ENCODE results near the gene C2orf92.

C2orf92 gene

DNA sequence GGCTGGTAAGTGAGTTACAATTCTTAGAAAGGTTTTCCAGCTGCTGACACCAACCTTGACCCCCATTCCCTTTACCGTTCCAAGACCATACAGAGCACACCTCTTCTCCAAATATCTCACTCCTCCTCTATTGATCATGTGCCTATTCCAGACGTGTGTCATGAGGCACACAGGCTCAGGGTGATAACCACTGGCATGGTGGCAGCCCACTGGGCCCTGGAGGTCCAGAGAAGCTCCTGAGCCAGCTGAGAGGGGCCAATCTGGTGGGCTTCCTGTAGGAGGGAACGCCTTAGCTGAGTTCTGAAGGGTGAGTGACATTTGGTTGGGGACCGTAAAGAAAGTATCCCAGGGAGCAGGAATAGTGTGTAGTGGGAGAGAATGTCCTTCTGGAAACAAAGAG is 72.2 kb downstream of the C2orf92 start:
- TF ChIP-seq BACH2 (CRISPR knock-in tag; IDR thresholded peaks at IDR 0.05; ENCODE audit: borderline replicate concordance) (no peak), GLIS3 (CRISPR knock-in tag; IDR thresholded peaks at IDR 0.05) (no peak), ZFP30 (CRISPR knock-in tag; IDR thresholded peaks at IDR 0.05) (no peak), ZNF565 (CRISPR knock-in tag; conservative IDR thresholded peaks at IDR 0.05; ENCODE audit: low read depth) (no peak), ZNF70 (CRISPR knock-in tag; IDR thresholded peaks at IDR 0.05) (no peak), ZNF8 (CRISPR knock-in tag; IDR thresholded peaks at IDR 0.05) (no peak), ISL1 (CRISPR knock-in tag; IDR thresholded peaks at IDR 0.05) (no peak), ARNTL (CRISPR knock-in tag; IDR thresholded peaks at IDR 0.05; ENCODE audit: borderline replicate concordance, low read depth) (no peak), ZC3H10 (CRISPR knock-in tag; IDR thresholded peaks at IDR 0.05) (no peak)
- TF ChIP-seq, protein P1, sequence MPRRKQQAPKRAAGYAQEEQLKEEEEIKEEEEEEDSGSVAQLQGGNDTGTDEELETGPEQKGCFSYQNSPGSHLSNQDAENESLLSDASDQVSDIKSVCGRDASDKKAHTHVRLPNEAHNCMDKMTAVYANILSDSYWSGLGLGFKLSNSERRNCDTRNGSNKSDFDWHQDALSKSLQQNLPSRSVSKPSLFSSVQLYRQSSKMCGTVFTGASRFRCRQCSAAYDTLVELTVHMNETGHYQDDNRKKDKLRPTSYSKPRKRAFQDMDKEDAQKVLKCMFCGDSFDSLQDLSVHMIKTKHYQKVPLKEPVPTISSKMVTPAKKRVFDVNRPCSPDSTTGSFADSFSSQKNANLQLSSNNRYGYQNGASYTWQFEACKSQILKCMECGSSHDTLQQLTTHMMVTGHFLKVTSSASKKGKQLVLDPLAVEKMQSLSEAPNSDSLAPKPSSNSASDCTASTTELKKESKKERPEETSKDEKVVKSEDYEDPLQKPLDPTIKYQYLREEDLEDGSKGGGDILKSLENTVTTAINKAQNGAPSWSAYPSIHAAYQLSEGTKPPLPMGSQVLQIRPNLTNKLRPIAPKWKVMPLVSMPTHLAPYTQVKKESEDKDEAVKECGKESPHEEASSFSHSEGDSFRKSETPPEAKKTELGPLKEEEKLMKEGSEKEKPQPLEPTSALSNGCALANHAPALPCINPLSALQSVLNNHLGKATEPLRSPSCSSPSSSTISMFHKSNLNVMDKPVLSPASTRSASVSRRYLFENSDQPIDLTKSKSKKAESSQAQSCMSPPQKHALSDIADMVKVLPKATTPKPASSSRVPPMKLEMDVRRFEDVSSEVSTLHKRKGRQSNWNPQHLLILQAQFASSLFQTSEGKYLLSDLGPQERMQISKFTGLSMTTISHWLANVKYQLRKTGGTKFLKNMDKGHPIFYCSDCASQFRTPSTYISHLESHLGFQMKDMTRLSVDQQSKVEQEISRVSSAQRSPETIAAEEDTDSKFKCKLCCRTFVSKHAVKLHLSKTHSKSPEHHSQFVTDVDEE (CRISPR knock-in tag; IDR thresholded peaks at IDR 0.05), result no peak
- TF ChIP-seq, protein P2, sequence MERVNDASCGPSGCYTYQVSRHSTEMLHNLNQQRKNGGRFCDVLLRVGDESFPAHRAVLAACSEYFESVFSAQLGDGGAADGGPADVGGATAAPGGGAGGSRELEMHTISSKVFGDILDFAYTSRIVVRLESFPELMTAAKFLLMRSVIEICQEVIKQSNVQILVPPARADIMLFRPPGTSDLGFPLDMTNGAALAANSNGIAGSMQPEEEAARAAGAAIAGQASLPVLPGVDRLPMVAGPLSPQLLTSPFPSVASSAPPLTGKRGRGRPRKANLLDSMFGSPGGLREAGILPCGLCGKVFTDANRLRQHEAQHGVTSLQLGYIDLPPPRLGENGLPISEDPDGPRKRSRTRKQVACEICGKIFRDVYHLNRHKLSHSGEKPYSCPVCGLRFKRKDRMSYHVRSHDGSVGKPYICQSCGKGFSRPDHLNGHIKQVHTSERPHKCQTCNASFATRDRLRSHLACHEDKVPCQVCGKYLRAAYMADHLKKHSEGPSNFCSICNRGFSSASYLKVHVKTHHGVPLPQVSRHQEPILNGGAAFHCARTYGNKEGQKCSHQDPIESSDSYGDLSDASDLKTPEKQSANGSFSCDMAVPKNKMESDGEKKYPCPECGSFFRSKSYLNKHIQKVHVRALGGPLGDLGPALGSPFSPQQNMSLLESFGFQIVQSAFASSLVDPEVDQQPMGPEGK (CRISPR knock-in tag; IDR thresholded peaks at IDR 0.05; ENCODE audit: borderline replicate concordance), result no peak
- no peak for ATAC-seq

DNA sequence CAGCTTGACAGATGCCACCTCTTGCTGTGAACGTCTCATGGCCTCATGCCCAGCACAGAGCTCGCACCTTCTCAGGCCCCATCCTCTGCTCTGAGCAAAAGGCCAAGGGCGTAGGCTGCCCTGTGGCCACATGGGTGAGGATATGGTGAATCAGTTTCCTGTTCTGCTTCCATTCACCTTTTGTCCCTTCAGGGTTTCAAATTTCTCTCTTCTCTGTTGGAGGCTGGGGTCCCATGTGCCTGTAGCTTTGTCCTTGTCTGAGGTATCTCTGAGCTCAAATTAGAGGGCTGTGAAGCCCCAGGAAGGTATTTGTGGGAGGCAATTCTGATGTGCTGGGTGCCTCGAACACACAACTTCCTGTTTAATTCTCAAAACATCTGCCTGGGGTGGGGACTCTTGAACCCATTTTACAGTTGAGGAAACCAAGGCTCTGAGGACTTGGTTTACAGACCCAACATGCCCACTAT is 72.9 kb downstream of the C2orf92 start:
- TF ChIP-seq TOX (CRISPR knock-in tag; IDR thresholded peaks at IDR 0.05; ENCODE audit: borderline replicate concordance) (no peak), PPARA (CRISPR knock-in tag; IDR thresholded peaks at IDR 0.05; ENCODE audit: borderline replicate concordance) (no peak), ZFP3 (CRISPR knock-in tag; IDR thresholded peaks at IDR 0.05) (no peak), BACH2 (CRISPR knock-in tag; IDR thresholded peaks at IDR 0.05; ENCODE audit: borderline replicate concordance) (no peak), ZNF8 (CRISPR knock-in tag; IDR thresholded peaks at IDR 0.05) (no peak), OSR1 (CRISPR knock-in tag; IDR thresholded peaks at IDR 0.05) (no peak), ESRRG (CRISPR knock-in tag; IDR thresholded peaks at IDR 0.05) (no peak)
- TF ChIP-seq, protein P2 (CRISPR knock-in tag; IDR thresholded peaks at IDR 0.05; ENCODE audit: borderline replicate concordance), result no peak
- TF ChIP-seq, protein P3, sequence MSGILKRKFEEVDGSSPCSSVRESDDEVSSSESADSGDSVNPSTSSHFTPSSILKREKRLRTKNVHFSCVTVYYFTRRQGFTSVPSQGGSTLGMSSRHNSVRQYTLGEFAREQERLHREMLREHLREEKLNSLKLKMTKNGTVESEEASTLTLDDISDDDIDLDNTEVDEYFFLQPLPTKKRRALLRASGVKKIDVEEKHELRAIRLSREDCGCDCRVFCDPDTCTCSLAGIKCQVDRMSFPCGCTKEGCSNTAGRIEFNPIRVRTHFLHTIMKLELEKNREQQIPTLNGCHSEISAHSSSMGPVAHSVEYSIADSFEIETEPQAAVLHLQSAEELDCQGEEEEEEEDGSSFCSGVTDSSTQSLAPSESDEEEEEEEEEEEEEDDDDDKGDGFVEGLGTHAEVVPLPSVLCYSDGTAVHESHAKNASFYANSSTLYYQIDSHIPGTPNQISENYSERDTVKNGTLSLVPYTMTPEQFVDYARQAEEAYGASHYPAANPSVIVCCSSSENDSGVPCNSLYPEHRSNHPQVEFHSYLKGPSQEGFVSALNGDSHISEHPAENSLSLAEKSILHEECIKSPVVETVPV (CRISPR knock-in tag; IDR thresholded peaks at IDR 0.05), result no peak
- TF ChIP-seq, protein P1 (CRISPR knock-in tag; IDR thresholded peaks at IDR 0.05), result no peak
- ATAC-seq, result no peak

DNA sequence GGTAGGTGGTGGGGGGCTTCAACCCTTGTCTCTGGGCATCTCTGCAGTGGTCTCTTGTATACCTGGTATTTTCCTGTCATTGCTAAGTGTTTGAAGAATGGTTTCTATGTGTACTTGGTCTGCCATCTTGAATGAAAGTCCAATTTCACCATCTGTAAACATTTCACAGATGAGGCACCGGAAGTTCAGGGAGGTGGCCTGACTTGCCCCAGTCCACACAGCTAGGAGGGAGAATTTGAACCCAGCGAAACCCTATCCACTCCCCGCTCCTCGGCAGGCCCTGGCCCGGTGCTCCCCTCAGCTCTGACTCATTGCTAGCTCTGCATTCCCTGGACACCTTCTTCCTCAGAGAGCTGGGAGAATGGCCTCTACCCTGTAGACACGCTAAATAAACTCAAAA is 74.4 kb downstream of the C2orf92 start:
- TF ChIP-seq OSR1 (CRISPR knock-in tag; IDR thresholded peaks at IDR 0.05) (no peak), PPARA (CRISPR knock-in tag; IDR thresholded peaks at IDR 0.05; ENCODE audit: borderline replicate concordance) (no peak), SNAI2 (CRISPR knock-in tag; IDR thresholded peaks at IDR 0.05) (no peak)
- ATAC-seq, result no peak
